GM21528 (cell line): ENCODE results near the gene FNDC3B.
"Not testable (repeated sequence)": the region's sequence is repeated elsewhere in the genome, so short reads cannot be mapped to it uniquely, and the experiment has no call there.

Experiments used
- ATAC-seq: cut with Tn5 transposase; IDR thresholded peaks from one replicate; pipeline ENCODE4 v1.9.1; 2021; ENCODE audit warnings: mild to moderate bottlenecking, moderate library complexity; ENCODE audit not compliant: unreplicated experiment, low FRiP score

Gene FNDC3B

DNA sequence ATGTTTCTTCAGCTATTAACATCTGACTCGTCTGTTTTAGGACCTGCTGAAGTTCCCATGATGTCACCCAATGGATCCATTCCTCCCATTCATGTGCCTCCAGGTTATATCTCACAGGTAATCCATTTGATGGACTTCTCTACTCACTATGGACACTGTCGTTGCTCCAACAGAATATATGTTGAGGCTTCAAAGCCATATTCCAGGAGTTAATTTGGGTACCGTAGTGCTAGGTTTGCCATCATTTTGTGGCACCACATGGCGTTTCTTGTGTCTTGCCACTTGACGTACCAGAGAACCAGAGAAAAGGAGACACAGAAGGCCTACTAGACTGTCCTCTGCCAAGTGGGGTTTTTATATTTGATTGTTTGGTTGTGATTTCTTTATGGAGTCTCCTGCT, 187.5 kb downstream of the FNDC3B start:
- no peak for ATAC-seq

DNA sequence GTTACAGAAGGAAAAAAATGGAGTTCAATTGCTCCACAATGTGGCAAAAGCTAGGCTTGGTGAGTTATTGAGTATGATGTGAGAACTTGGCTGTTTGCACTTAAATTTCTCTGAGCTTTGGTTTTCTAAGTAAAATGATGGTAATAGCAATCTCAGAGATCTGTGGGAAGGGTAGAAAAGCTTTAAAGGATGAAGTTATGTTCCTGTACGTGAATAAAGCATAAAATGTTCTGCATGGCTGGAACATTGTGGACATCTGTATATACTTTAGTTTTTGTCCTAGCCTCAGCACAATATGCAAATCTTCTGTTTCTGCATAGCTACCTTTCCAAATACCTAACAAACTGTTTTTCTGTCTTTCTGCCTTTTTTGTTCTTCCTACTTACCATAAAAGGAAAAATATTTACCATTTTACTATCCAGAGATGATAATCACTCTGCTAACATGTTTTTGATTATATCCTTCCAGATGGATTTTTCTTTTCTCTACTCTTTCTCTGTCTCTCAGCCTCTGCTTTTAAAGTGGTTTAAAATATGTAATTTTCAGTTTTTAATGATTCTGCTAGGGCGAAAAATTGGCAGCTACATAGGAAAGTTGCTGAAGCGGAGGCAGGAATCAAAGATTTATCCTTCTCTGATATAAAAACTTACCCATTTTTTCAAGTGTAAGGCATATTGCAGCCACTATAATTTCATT, 188.1 kb downstream of the FNDC3B start:
- ATAC-seq, result no peak

DNA sequence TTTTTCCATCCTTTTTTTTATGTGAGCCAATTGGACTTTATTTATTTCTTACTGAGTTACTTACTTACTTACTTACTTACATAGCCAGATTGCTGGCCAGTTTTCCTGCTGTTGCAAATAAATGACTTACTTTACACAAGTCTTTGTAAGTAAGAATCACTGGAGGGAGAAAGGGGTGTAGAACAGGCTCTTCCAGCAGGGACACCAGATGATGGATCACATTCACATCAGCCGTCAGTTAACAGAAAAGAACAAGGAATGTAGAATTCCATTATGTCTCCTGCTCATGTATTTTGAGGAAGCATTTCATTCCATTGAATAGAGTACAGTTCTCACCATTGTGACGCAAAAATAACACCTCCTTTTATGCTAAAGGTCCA, 188.6 kb downstream of the FNDC3B start:
- no peak for ATAC-seq

DNA sequence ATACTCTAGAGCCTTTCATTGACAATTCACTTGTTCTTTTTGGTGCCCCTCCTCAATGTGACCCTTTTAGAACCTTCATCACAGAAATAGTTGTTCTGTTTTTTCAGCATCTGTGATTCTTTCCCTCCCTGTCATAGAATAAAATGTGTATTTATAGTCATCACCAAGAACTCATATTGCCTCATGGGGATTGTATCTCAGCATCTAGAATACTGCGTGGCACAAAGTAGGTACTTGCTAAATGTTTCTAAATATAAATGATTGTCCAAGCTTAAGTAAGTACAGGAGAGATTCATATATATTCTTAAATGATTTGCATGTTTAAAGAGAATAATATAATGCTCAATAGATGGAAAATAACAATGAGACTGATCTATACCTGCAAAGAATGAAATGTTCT, 190.1 kb downstream of the FNDC3B start:
- ATAC-seq, result no peak

DNA sequence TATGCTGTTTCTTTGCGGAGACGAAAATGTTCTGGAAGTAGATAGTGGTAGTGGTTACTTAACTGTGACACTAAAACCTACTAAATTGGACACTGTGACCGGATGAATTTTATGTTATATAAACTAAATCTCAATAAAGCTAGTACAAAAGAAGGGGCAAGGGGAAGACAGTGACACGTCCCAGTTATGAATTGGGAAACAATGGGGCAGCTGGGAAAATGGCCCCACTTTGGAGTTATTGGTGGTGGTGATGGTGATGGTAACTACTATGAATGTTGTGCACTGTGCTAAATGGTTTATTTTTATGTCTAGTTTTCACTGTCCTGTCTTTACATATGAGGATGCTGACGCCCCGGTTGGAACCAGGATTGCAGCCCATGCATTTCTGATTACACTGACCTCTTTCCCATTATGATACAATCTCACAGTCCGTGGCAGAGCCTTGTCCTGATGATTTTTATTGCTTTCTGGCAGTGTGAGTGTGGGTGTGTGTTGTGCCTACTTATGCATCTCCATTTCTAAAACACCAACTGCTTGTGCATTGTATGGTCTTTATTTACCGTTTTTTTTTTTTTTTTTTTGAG, 192.0 kb downstream of the FNDC3B start:
- ATAC-seq, result no peak

DNA sequence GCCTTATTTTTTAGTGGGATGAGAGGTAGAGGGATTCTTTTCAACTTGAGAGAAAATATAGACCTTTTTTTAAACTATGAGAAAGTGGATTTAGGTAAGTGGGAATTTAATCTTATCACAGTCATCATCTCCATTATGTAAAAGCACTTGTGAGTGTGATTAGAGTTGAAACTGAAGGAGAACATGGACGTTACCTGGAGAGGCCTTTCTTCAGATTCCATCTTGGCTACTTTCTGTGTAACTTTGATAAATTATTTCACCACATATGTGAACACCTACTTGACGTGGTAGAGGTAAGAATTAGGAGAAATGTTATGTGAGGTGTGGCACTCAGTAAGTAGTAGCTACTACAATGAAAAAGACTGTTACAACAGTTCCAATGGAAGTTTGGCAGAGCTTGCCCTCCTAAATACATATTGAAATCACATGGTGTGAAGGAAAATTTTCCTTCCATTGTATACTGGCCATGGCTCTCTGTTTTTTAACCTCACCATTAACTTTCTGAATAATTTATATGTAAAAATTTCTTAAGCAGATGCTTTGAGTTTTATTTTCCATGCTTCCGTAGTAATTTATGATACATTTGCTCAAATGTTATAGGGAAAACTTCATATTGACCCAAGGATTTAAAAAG, 193.3 kb downstream of the FNDC3B start:
- no peak for ATAC-seq

DNA sequence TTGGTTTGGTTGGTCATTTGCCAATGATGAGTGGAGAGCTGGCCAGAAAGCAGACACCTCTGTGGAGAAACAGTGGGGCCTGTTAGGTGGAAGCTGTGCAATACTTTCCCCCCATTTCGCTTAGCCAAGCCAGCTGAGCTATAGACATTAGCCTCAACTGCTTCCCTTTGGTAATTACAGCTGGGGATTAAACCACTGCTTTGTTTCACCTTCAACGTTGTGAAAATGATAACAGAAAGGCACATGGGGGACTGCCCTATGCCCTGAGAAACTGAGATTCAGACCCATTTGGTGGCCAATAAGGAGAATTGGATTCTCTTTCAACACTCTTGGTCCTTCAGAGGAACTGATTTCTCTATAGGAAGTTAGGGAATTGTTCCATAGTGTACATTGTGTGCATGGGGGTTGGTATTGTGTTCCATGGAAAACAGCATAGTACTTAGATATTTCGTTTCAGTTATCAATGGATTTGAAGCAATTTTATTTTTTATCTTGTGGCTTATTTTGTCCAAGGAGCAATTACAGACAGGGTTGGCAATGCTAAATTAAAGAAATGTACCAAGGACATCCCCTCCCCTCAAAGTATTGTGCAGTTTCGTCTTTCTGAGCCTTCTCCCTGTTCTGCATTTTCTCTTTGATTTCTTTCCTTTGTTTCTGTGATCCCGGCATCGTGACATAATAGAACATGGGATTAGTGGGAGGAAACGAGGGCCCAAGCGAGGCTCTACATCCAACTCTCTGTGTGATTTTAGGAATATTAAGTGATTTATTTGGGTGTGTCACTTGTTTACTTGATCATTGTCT, 194.3 kb downstream of the FNDC3B start:
- no peak for ATAC-seq

DNA sequence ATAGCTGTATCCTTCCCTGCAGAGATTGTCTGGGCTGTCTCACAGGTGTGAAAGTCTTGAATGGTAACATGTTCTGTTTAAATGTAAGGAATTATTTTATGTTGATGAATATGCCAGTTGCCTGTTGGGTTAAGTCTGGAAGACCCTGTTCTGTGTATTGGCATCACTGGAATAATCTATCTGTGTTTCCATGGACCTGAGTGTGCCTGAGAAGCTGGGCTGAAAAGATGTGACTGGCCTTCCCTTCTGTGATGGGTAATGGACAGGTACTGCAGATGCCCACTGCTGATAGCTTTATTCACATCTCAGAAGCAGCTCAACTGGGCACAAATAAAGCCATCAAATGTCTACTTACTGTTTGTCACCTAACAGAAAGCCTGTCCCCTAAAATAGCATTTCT, 196.3 kb downstream of the FNDC3B start:
- ATAC-seq, result no peak

DNA sequence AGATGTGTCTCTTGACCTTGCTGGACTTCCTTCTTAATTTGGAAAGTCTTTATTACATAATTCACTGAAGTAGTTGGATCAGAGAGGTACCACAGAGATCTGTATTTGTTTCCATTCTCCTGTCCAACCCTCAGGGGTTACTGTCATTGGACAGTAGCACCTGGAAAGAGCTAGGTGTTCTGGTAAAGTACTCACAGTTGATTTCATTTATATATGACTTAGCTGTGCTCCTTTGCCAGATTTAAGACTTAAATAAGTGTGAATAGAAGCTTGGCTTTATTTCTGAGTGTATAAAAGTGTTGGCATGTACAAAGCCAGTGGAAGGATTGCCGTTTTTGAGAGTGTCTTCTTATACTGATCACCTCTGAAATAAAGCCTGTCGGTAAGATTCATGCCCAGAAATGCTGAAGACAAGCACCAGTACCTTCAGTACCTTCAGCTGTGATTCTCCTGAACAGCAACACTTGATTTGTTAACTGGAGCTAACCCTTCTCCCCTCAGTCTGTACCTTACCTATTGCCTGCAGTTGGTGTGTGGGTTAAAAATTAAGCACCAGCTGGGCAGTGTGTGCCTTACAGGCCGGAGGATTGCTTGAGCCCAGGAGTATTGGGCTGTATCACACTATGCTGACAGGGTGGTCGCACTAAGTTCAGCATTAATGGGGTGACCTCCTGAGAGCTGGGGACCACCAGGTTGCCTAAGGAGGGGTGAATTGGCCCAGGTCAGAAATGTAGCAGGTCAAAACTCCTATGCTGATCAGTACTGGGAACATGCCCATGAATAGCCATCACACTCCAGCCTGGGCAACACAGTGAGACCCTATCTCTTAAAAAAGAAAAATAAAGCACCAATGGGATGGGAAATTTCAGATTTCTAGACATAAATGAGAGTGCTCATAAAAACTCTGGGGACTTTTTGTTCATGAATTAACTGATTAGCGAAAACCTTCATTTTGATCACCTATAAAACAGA, 197.7 kb downstream of the FNDC3B start:
- no peak for ATAC-seq

DNA sequence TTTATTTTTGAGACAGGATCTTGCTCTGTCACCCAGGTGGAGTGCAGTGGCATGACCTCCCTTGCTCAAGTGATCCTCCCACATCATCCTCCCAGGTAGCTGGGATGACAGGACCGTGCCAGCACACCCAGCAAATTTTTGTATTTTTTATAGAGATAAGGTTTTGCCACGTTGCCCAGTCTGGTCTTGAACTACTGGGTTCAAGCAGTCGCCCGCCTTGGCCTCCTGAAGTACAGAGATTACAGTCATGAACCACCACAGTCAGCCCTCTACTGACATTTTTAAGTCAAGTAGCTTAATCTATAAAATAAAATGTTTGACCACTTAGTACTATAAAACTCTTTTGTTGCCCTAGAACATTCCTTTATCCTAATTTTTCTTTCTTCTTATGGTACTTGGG, 198.8 kb downstream of the FNDC3B start:
- ATAC-seq, result no peak

DNA sequence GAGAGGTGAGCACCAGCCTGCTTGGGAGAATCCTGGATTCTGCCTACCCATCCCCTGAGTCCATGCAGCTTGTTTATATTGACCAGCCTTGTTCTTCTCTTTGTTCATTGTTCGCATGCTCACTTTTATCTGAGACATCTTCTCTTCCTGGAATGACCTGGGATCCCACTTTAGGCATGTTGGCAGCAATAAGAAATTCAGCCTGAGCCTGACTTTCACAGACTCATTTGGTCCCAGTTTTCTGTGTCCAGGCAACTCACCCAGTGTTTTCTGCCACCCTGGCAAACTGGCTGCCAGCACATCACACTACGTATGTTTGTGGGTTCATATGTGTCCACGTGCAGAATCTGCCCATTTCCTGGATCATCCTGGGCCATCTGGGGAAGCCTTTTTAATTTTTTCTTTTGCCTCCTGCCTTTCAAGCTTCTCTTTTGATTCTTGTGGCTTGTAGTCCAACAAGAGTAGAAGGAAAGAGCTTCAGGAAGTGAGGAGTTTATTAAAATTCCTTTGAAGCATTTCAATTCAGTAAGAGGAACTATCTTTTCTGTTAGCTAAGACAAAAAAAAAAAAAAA, 199.9 kb downstream of the FNDC3B start:
- ATAC-seq, result no peak

DNA sequence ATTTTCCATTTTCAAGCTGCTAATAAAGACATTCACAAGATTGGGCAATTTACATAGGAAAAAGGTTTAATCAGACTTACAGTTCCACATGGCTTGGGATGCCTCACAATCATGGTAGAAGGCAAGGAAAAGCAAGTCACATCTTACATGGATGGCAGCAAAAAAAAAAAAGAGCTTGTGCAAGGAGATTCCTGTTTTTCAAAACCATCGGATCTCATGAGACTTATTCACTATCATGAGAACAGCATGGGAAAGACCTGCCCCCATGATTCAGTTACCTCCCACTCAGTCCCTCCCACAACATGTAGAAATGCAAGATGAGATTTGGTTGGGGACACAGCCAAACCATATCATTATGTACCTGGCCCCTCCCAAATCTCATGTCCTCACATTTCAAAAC, 202.0 kb downstream of the FNDC3B start:
- no peak for ATAC-seq

DNA sequence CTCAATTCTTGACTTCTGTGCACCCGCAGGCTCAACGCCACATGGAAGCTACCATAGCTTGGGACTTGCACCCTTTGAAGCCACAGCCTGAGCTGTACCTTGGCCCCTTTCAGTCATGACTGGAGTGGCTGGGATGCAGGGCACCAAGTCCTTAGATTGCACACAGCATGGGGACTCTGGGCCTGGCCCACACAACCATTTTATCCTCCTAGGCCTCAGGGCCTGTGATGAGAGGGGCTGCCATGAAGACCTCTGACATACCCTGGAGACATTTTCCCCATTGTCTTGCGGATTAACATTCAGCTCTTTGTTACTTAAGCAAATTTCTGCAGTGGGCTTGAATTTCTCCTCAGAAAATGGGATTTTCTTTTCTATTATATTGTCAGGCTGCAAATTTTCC, 203.1 kb downstream of the FNDC3B start:
- not testable (repeated sequence) for ATAC-seq

DNA sequence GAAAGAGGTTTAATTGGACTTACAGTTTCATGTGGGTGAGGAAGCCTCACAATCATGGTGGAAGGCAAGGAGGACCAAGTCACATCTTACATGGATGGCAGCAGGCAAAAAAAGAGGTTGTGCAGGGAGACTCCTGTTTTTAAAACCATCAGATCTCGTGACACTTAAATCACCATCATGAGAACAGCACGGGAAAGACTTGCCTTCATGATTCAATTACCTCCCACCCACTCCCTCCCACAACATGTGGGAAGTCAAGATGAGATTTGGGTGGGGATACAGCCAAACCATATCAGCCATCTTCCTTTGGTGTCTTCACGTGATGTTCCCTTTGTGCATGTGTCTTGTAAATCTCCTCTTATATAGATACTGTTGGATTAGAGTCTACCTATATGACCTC, 204.0 kb downstream of the FNDC3B start:
- ATAC-seq, result not testable (repeated sequence)

DNA sequence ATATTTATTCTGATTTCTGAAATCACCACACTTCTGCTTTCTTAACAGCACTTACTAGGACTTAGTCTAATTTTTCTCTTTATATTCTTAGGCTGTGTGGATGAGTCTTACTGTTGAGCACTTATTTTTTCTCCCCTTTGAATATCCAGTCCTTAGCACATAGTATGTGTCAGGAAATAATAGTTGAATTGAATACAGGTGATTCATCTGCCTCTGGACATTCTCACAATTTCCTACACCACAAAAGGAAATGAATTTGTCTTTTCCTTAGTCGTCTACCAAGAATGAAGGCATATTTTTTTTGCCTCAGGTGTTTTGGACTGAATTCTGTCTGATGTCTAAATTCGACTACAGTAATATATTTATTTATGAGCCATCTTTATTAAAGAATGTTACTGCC, 204.6 kb downstream of the FNDC3B start:
- no peak for ATAC-seq

DNA sequence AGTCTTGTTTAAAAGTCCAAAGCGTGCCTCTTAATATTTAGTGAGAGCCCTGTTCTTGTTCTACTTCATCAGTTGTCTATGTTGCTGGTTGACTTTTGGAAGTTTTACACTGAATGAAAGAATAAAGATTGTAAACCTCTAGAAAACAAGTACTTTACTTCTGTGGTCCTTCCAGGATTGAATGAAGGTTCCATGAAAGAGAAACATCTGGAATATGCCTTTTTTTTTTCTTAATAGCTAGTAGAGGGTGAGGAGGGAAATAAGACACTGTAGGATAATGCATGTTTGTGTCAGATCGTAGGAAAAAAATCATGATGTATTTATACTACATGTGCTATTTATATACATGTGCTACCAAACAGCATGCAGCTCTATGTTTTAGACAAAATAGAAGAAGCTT, 205.9 kb downstream of the FNDC3B start:
- ATAC-seq, result no peak

DNA sequence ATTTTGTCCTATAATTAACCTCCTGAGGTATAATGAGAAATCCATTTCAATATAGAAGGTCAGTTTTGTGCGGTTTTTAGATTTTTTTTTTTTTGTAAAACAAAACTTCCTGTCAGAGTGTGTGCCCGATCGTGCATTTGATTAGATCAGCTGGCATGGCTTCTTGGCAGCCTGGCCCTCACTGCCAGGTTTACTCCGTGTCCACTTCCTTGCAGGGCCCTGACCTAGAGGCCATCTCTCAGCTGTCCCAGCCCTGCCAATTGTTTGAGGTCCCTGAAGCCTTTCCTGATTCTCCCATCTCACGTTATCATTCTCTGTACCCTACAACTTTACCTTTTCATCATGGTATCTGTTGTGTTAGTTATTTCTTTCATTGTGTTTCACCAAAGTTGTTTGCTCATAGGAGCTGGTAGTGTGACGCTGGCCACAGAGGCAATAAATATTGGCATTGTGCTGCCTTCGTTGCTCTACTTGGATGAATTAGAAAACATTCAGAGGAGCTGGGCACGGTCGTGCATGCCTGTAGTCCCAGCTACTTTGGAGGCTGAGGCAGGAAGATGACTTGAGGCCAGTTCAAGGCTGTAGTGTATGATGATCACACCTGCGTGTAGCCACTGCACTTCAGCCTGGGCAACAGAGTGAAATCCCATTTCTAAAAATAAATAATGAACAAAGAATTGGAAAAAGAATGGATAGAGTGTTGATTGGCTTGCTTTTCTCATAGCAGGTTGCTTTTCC, 206.9 kb downstream of the FNDC3B start:
- no peak for ATAC-seq

DNA sequence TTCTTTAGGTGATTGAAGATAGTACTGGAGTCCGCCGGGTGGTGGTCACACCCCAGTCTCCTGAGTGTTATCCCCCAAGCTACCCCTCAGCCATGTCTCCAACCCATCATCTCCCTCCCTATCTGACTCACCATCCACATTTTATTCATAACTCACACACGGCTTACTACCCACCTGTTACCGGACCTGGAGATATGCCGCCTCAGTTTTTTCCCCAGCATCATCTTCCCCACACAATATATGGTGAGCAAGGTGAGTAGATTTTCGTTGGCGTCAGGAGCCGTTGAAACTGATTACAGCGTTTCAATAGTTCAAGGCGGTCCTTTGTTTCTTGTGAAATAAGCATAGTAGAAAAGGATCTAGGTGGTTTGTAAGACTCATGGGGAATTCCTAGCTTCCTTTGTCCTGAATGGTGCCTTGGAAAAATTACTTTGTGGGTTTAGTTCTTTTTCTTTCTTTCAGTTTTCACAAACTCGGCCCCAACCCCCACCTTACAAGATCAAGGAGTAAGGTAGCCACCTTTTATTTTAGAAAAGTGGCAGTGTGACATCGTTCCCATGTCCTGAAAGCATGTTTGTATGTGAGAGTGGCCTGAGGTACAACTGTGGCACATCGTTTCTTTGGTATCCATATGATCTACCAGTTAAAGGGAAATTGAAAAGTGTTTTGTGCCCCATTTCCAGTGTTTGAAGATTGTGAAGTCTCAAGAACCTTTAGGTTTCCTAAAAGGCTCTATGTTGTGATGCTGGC, 208.3 kb downstream of the FNDC3B start:
- ATAC-seq, result no peak

DNA sequence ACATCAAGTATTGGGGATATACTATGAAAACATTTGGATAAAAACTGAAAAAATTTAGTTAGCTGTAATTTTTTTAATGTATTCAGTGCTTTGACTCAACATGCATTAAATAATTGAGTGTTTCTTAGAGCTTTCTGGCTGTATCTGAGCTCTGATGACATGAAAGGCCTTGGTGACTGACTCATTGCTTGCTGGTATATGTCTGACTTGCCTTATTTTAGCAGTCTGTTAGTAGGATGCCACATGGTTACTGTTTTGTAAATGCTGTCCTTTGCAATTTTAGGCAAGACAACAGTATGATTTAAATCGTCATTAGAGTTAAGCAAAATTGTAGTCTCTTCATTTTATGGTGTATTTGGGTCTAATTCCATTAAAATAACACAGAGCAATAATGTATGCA, 209.7 kb downstream of the FNDC3B start:
- no peak for ATAC-seq
